B cell (primary cell): ENCODE data around the gene EGFL8. TPM values are rescaled to one million over a fixed set of nuclear protein-coding genes. Genes with fewer than 3 reads are reported as not detected.

Experiments
- ATAC-seq: fragments of 200-7000 bp; cut with Tn5 transposase; one replicate; pipeline ENCODE4 v1.10.0; 2021; ENCODE audit warnings: low read depth, mild to moderate bottlenecking, moderate number of reproducible peaks, moderate library complexity
- CTCF ChIA-PET: fragments of 350-600 bp; sonication (Branson Sonifier 250); formaldehyde crosslinking; loops from one replicate; lab custom pipeline; 2021; ENCODE audit warnings: antibody characterized with exemption, inconsistent platforms; lab: Charles Lee
- POLR2A ChIA-PET: fragments of 350-600 bp; sonication (Branson Sonifier 250); formaldehyde crosslinking; loops from one replicate; lab custom pipeline; 2021; ENCODE audit warnings: antibody characterized with exemption; lab: Charles Lee
- DNase-seq: peaks from one replicate; pipeline ENCODE4 v3.0.0; 2013
- H2AFZ ChIP-seq: 2 replicates; pipeline ENCODE4 v1.6.1; 2012; ENCODE audit warnings: mild to moderate bottlenecking, low read depth, low read length; ENCODE audit not compliant: insufficient read depth, poor library complexity, severe bottlenecking
- H3K27ac ChIP-seq, 2 donors: 1 replicate in 1 of 2; 2 replicates in 1 of 2; pipeline ENCODE4 v1.5.1; 2012 to 2013; ENCODE audit warnings: low read length in 2 of 2, mild to moderate bottlenecking in 2 of 2, moderate library complexity in 1 of 2
- H3K27me3 ChIP-seq, 4 experiments: fragments of 200-600 bp in 1 of 4; sonication (generic) in 1 of 4; replicated peaks in 1 of 4; 1 replicate in 2 of 4; 2 replicates in 2 of 4; pipeline versions ENCODE4 v1.6.1 to v1.7.0; 2013 to 2016; ENCODE audit warnings: low read length in 3 of 4, mild to moderate bottlenecking in 2 of 4, mixed read lengths in 1 of 4, moderate library complexity in 1 of 4; ENCODE audit not compliant: insufficient read depth in 4 of 4, control insufficient read depth in 3 of 4; ENCODE audit errors: control extremely low read depth in 1 of 4
- H3K36me3 ChIP-seq, 2 experiments: replicated peaks in 1 of 2; 1 replicate in 1 of 2; 2 replicates in 1 of 2; pipeline versions ENCODE4 v1.6.1 to v1.7.1; 2013; ENCODE audit warnings: low read length in 1 of 2; ENCODE audit not compliant: insufficient read depth in 2 of 2, control insufficient read depth in 1 of 2; ENCODE audit errors: control extremely low read depth in 1 of 2, extremely low read depth in 1 of 2
- H3K4me1 ChIP-seq, 2 donors: fragments of 200-600 bp in 1 of 2; sonication (generic) in 1 of 2; 1 replicate in 1 of 2; 2 replicates in 1 of 2; pipeline versions ENCODE4 v1.5.1 to v1.6.1; 2013 to 2017; ENCODE audit warnings: low read length in 2 of 2; ENCODE audit not compliant: control insufficient read depth in 2 of 2, insufficient read depth in 2 of 2
- H3K4me2 ChIP-seq: replicated peaks from 2 replicates; pipeline ENCODE3; 2012; ENCODE audit warnings: mild to moderate bottlenecking, low read depth, low read length; ENCODE audit not compliant: poor library complexity, severe bottlenecking
- H3K4me3 ChIP-seq, 5 experiments: fragments of 200-600 bp in 1 of 5; sonication (generic) in 1 of 5; 1 replicate in 3 of 5; 2 replicates in 2 of 5; pipeline versions ENCODE4 v1.5.1 to v1.7.0; 2011 to 2016; ENCODE audit warnings: low read length in 4 of 5, mild to moderate bottlenecking in 4 of 5, low read depth in 2 of 5, control low read depth in 1 of 5, moderate library complexity in 1 of 5; ENCODE audit not compliant: insufficient read depth in 1 of 5; ENCODE audit errors: control extremely low read depth in 1 of 5, extremely low read depth in 1 of 5
- H3K79me2 ChIP-seq: fragments of 200-600 bp; sonication (generic); one replicate; pipeline ENCODE4 v1.6.0; 2016; ENCODE audit warnings: low read length; ENCODE audit not compliant: control insufficient read depth, insufficient read depth
- H3K9ac ChIP-seq: fragments of 200-600 bp; sonication (generic); 2 replicates; pipeline ENCODE4 v1.6.1; 2017; ENCODE audit warnings: mild to moderate bottlenecking, low read length, moderate library complexity
- H3K9me3 ChIP-seq, 3 donors: one replicate each; pipeline versions ENCODE4 v1.6.1 to v1.7.1; 2013; ENCODE audit warnings: low read length in 2 of 3; ENCODE audit not compliant: control insufficient read depth in 2 of 3, insufficient read depth in 1 of 3; ENCODE audit errors: control extremely low read depth in 1 of 3
- H4K20me1 ChIP-seq: 2 replicates; pipeline ENCODE4 v1.6.0; 2012; ENCODE audit warnings: mild to moderate bottlenecking, low read length; ENCODE audit not compliant: insufficient read depth, control insufficient read depth, poor library complexity, severe bottlenecking
- H3K27ac Mint-ChIP-seq: one replicate; pipeline ENCODE4 v1.8.0; 2021; ENCODE audit warnings: mixed read lengths
- H3K27me3 Mint-ChIP-seq: one replicate; pipeline ENCODE4 v1.8.0; 2021; ENCODE audit warnings: mixed read lengths
- H3K4me1 Mint-ChIP-seq: one replicate; pipeline ENCODE4 v1.8.0; 2021; ENCODE audit warnings: mixed read lengths
- H3K4me3 Mint-ChIP-seq: one replicate; pipeline ENCODE4 v1.8.0; 2021; ENCODE audit warnings: mixed read lengths
- H3K9me3 Mint-ChIP-seq: one replicate; pipeline ENCODE4 v1.8.0; 2022; ENCODE audit warnings: mixed read lengths; ENCODE audit not compliant: insufficient read depth
- CTCF ChIP-seq: fragments of 200-600 bp; IDR thresholded peaks from one replicate; pipeline ENCODE4 v1.8.0; 2022; ENCODE audit warnings: antibody characterized with exemption, mild to moderate bottlenecking
- EZH2 ChIP-seq: IDR thresholded peaks from 2 replicates; pipeline ENCODE4 v1.6.1; 2012; ENCODE audit warnings: borderline replicate concordance, low read depth, mild to moderate bottlenecking, moderate library complexity, low read length; ENCODE audit not compliant: insufficient read depth, poor library complexity, severe bottlenecking
- WGBS: methylation state at CpG from one replicate; pipeline ENCODE4 v1.1.5; 2013; ENCODE audit warnings: missing lambda C conversion rate; ENCODE audit not compliant: insufficient coverage; 5-methylcytosine and 5-hydroxymethylcytosine counted together
- intact Hi-C: fragments of 100-400 bp; cut with micrococcal nuclease; formaldehyde crosslinking; loops from one replicate; pipeline ENCODE4 v1.10.0; 2022
- polyA plus RNA-seq: library from polyadenylated mRNA; depleted of rRNA; stranded (reverse); fragments of >200 nt; gene quantifications from 2 replicates; pipeline ENCODE4 v1.2.3, GENCODE V29; 2012
- total RNA-seq, 2 donors: library from RNA; stranded (reverse); fragments of 120-200 nt in 1 of 2; gene quantifications; 1 replicate in 1 of 2; 2 replicates in 1 of 2; pipeline versions ENCODE4 v1.2.3 to v1.2.4, GENCODE V29; 2013 to 2022

The EGFL8 gene
- total and polyA plus RNA-seq, 2 donors (not counting 1 experiment from before 2014, with no cell fraction given), result 0.91 to 3.9 TPM

- no peaks in the 10 kb centered on the region for H3K9me3 ChIP-seq
- H3K27me3 ChIP-seq, result no peaks in the 10 kb centered on the region
- no peaks in the 10 kb centered on the region for H3K9me3 Mint-ChIP-seq
- no peak for ATAC-seq
- intact Hi-C loops, result no loop called here
- no peak overlapping the region for H3K27ac ChIP-seq
- peaks cover 12% of the 10 kb centered on the region for H3K79me2 ChIP-seq
- H3K4me3 Mint-ChIP-seq, result peak overlapping the region; percentile 2
- 82% methylated on average over 4 of the region's 4 CpGs for WGBS
- TF ChIP-seq EZH2 (no peak), CTCF (no peak)
- DNase-seq, result no peak
- peaks cover 7 to 20% of the 10 kb centered on the region in 2 experiments for H3K36me3 ChIP-seq
- H3K4me1 ChIP-seq, result peaks cover 23 to 43% of the 10 kb centered on the region in 2 donors
- no peak overlapping the region for H3K4me2 ChIP-seq
- ChIA-PET POLR2A (no interaction called here), CTCF (no interaction called here)
- no peaks in the 10 kb centered on the region for H3K27me3 Mint-ChIP-seq
- peaks cover 47% of the 10 kb centered on the region for H3K4me1 Mint-ChIP-seq
- H3K27ac Mint-ChIP-seq, result no peak overlapping the region
- H3K9ac ChIP-seq, result no peak overlapping the region
- no peak overlapping the region for H2AFZ ChIP-seq
- no peak overlapping the region for H3K4me3 ChIP-seq
- H4K20me1 ChIP-seq, result no peaks in the 10 kb centered on the region
Observed at GRCh38 chr6:32173051-32173727, 8.8 kb downstream of the EGFL8 start.

GRCh38 chr6:32174416-32174815 is 10.0 kb downstream of the EGFL8 start:
- POLR2A ChIA-PET, result no interaction called here
- no peaks in the 10 kb centered on the region for H3K27me3 ChIP-seq
- ATAC-seq (no peak), DNase-seq (no peak)
- no peaks in the 10 kb centered on the region for H4K20me1 ChIP-seq
- H3K9ac ChIP-seq, result no peak overlapping the region
- H3K4me3 ChIP-seq, result no peak overlapping the region
- no peaks in the 10 kb centered on the region for H3K9me3 ChIP-seq
- CTCF ChIA-PET, result no interaction called here
- H3K4me1 ChIP-seq, result peaks cover 32 to 48% of the 10 kb centered on the region in 2 donors
- no peak overlapping the region for H2AFZ ChIP-seq
- intact Hi-C loops, result no loop called here
- H3K27ac Mint-ChIP-seq, result peak overlapping the region; percentile 0
- H3K4me2 ChIP-seq, result no peak overlapping the region
- no CpG with 5 or more reads among the region's 1 CpG for WGBS
- TF ChIP-seq CTCF (no peak), EZH2 (no peak)
- H3K9me3 Mint-ChIP-seq, result no peaks in the 10 kb centered on the region
- peaks cover 22% of the 10 kb centered on the region for H3K79me2 ChIP-seq
- peaks cover 56% of the 10 kb centered on the region for H3K4me1 Mint-ChIP-seq
- H3K36me3 ChIP-seq, result peaks cover 7 to 17% of the 10 kb centered on the region in 2 experiments
- H3K27me3 Mint-ChIP-seq, result no peaks in the 10 kb centered on the region
- no peak overlapping the region for H3K27ac ChIP-seq
- H3K4me3 Mint-ChIP-seq, result peak overlapping the region; percentile 30
